LNCaP clone FGC (cell line): ENCODE data around the gene NGEF.

ENCODE experiments used
- DNase-seq: peaks from one replicate; pipeline ENCODE4 v3.0.0-alpha.2; 2011; ENCODE audit warnings: low read depth
- H3K4me3 ChIP-seq: 2 replicates; pipeline ENCODE4 v1.5.1; 2011; ENCODE audit warnings: mild to moderate bottlenecking, low read depth, low read length, control low read depth
- CTCF ChIP-seq: IDR thresholded peaks from 2 replicates; pipeline ENCODE4 v1.5.1; 2012; ENCODE audit warnings: mild to moderate bottlenecking; ENCODE audit not compliant: control insufficient read depth, insufficient read depth; ENCODE audit errors: extremely low read depth

Gene NGEF

GRCh38 chr2:233031556-233032500 is 18.8 kb upstream of the NGEF start:
- no peak for TF ChIP-seq CTCF
- H3K4me3 ChIP-seq, result no peak overlapping the region
- DNase-seq, result no peak

- TF ChIP-seq CTCF, result no peak
- DNase-seq, result no peak
- H3K4me3 ChIP-seq, result no peak overlapping the region
These were observed 16.3 kb upstream of the NGEF start for GRCh38 chr2:233029321-233029720.

GRCh38 chr2:233026198-233026813 is 13.2 kb upstream of the NGEF start:
- no peak for DNase-seq
- no peak overlapping the region for H3K4me3 ChIP-seq
- no peak for TF ChIP-seq CTCF

- DNase-seq, result no peak
- no peak for TF ChIP-seq CTCF
- no peak overlapping the region for H3K4me3 ChIP-seq
These were observed 12.7 kb upstream of the NGEF start for GRCh38 chr2:233025706-233026105.

GRCh38 chr2:233023761-233024410 is 10.8 kb upstream of the NGEF start:
- DNase-seq, result no peak
- no peak overlapping the region for H3K4me3 ChIP-seq
- no peak for TF ChIP-seq CTCF

GRCh38 chr2:233023007-233023760 is 10.1 kb upstream of the NGEF start:
- no peak for TF ChIP-seq CTCF
- no peak for DNase-seq
- no peak overlapping the region for H3K4me3 ChIP-seq
